HG03469 (cell line): ENCODE data around the gene SPNS3.

Experiments used
- ATAC-seq: cut with Tn5 transposase; IDR thresholded peaks from one replicate; pipeline ENCODE4 v1.9.1; 2021; ENCODE audit warnings: mild to moderate bottlenecking, moderate library complexity, moderate number of reproducible peaks; ENCODE audit not compliant: unreplicated experiment

Gene SPNS3

GRCh38 chr17:4463818-4464476 lies 30.2 kb downstream of the SPNS3 start:
- ATAC-seq = no peak

GRCh38 chr17:4465786-4466185 lies 32.0 kb downstream of the SPNS3 start:
- ATAC-seq = no peak

GRCh38 chr17:4467287-4467686 lies 33.5 kb downstream of the SPNS3 start:
- no peak for ATAC-seq

GRCh38 chr17:4469552-4469951 lies 35.8 kb downstream of the SPNS3 start:
- ATAC-seq = no peak

- ATAC-seq = no peak
Observed at GRCh38 chr17:4472286-4472685, 38.5 kb downstream of the SPNS3 start.

GRCh38 chr17:4474093-4474492 lies 40.4 kb downstream of the SPNS3 start:
- ATAC-seq = no peak

GRCh38 chr17:4475001-4475400 lies 41.3 kb downstream of the SPNS3 start:
- ATAC-seq = no peak

- no peak for ATAC-seq
Observed at GRCh38 chr17:4475463-4475862, 41.7 kb downstream of the SPNS3 start.

GRCh38 chr17:4476017-4476416 lies 42.3 kb downstream of the SPNS3 start:
- no peak for ATAC-seq

GRCh38 chr17:4476511-4477070 lies 42.9 kb downstream of the SPNS3 start:
- ATAC-seq = no peak

GRCh38 chr17:4477255-4477791 lies 43.6 kb downstream of the SPNS3 start:
- ATAC-seq = no peak

- no peak for ATAC-seq
Observed at GRCh38 chr17:4478318-4478830, 44.6 kb downstream of the SPNS3 start.

GRCh38 chr17:4479340-4479981 lies 45.7 kb downstream of the SPNS3 start:
- ATAC-seq = no peak

GRCh38 chr17:4479982-4480751 lies 46.4 kb downstream of the SPNS3 start:
- no peak for ATAC-seq

GRCh38 chr17:4480929-4481898 lies 47.5 kb downstream of the SPNS3 start:
- ATAC-seq = no peak

- ATAC-seq = no peak
Observed at GRCh38 chr17:4482338-4483011, 48.7 kb downstream of the SPNS3 start.

GRCh38 chr17:4483012-4483840 lies 49.5 kb downstream of the SPNS3 start:
- no peak for ATAC-seq
